Mucosa of descending colon (tissue), 3 donors: ENCODE measurements around the gene LAPTM5. TPM values are rescaled to one million over a fixed set of nuclear protein-coding genes. Genes with fewer than 3 reads are reported as not detected.

ENCODE experiments used
- ATAC-seq: fragments of 200-7000 bp; cut with Tn5 transposase; one replicate; pipeline ENCODE4 v1.9.1; 2020; ENCODE audit warnings: mild to moderate bottlenecking, moderate library complexity
- DNase-seq, 3 donors: peaks; one replicate each; pipeline ENCODE4 v3.0.0-alpha.2; 2020
- H3K36me3 ChIP-seq: fragments of 200-600 bp; one replicate; pipeline ENCODE4 v1.8.0; 2021; ENCODE audit warnings: low read depth, mild to moderate bottlenecking
- H3K4me1 ChIP-seq: fragments of 200-600 bp; one replicate; pipeline ENCODE4 v1.8.0; 2021; ENCODE audit warnings: low read depth, mild to moderate bottlenecking
- H3K4me3 ChIP-seq: fragments of 200-600 bp; one replicate; pipeline ENCODE4 v1.8.0; 2021; ENCODE audit warnings: mild to moderate bottlenecking
- H3K9me3 ChIP-seq: fragments of 200-600 bp; one replicate; pipeline ENCODE4 v1.8.0; 2021; ENCODE audit warnings: mild to moderate bottlenecking
- CTCF ChIP-seq: fragments of 200-600 bp; IDR thresholded peaks from one replicate; pipeline ENCODE4 v1.8.0; 2022; ENCODE audit warnings: antibody characterized with exemption, mild to moderate bottlenecking
- intact Hi-C, 2 donors: fragments of 100-400 bp; cut with DNase I in 1 of 2; cut with micrococcal nuclease in 1 of 2; formaldehyde crosslinking; loops; one replicate each; pipeline versions ENCODE4 v1.11.0 to v1.11.1; 2022; cut with DNase I, micrococcal nuclease
- total RNA-seq, 3 donors: library from RNA; stranded (reverse); fragmentation: NEBNext Ultra II Directional in 2 of 3; extraction: Animal tissue kit (Norgen Biotek cat#: 25700) in 2 of 3; gene quantifications; one replicate each; pipeline versions ENCODE4 v1.2.1 to v1.2.4, GENCODE V29; 2021 to 2023
- donor health status: DM: no; HTN: no; CAD: no; lungs with moderate emphysema.
- donor health status: DM: no; HTN: no; CAD: no.
- donor health status: DM: no; HTN: yes; CAD: no.

Gene LAPTM5
- total RNA-seq, 3 donors from 2014 or later = 24.1 to 71.1 (median 48.1) TPM

DNA sequence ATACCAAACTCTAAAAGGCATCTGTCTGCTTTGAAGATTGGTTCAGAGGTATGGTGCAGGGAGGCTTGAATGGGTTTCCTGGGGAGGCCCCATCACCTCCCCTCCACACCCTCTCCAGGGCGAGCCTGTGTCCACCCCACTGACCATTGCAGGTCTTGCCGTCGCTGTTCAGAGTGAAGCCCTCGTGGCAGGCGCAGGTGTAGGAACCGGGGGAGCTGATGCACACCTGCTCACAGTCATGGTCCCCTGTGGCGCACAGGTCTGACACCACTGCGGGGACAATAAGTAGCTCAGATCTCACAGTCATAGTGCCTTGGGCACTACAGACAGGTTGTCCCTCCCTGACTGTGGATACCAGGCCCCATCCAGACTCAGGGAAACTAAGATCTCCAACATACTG lies 40.9 kb downstream of the LAPTM5 start:
- H3K9me3 ChIP-seq = peaks cover 4% of the 10 kb centered on the region
- DNase-seq = peak in 1 of 3 donors; percentile 46
- no peak overlapping the region for H3K4me3 ChIP-seq
- H3K4me1 ChIP-seq = peaks cover 13% of the 10 kb centered on the region
- no peaks in the 10 kb centered on the region for H3K36me3 ChIP-seq
- ATAC-seq = no peak
- intact Hi-C loops = loop anchor here in 1 of 2 donors (10.0 kb wide), 1 partner anchor 1482 kb away; the partner anchor contains the start of genes MECR and PTPRU
- no peak for TF ChIP-seq CTCF

- peaks cover 4% of the 10 kb centered on the region for H3K9me3 ChIP-seq
- no peak overlapping the region for H3K4me3 ChIP-seq
- peak in 1 of 3 donors; percentile 29 for DNase-seq
- TF ChIP-seq CTCF = no peak
- no peaks in the 10 kb centered on the region for H3K36me3 ChIP-seq
- intact Hi-C loops = loop anchor here in 1 of 2 donors (10.0 kb wide), 1 partner anchor 1481 kb away; the partner anchor contains the start of genes MECR and PTPRU
- no peak for ATAC-seq
- H3K4me1 ChIP-seq = peaks cover 13% of the 10 kb centered on the region
These were observed 41.7 kb downstream of the LAPTM5 start for GRCh38 chr1:30715886-30716285.

DNA sequence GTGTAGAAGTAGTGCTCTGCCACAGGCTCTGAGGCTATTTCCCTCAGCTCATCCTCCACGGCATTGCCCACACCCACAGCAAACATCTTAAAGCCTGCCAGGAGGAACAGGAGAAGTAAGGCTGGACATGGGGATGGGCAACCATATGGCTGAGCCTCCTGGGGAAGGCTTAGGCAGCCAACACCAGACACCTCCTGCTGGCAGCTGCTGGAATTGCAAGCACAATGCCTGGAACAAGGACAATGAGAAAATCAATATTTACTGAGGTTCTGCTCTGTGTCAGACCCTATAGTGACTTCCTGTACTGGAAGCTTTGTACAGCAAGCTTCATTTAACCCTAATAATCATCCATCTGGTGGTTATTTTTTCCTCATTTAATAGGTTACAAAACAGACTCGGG lies 42.4 kb downstream of the LAPTM5 start:
- Histone ChIP-seq H3K9me3 (peaks cover 4% of the 10 kb centered on the region), H3K36me3 (no peaks in the 10 kb centered on the region), H3K4me1 (peaks cover 13% of the 10 kb centered on the region), H3K4me3 (no peak overlapping the region)
- TF ChIP-seq CTCF = no peak
- DNase-seq = peak in 1 of 3 donors; percentile 31
- intact Hi-C loops = loop anchor here in 1 of 2 donors (10.0 kb wide), 1 partner anchor 1480 kb away; the partner anchor contains the start of genes MECR and PTPRU
- no peak for ATAC-seq

- Histone ChIP-seq H3K4me3 (no peak overlapping the region), H3K9me3 (peaks cover 4% of the 10 kb centered on the region), H3K36me3 (no peaks in the 10 kb centered on the region), H3K4me1 (peaks cover 10% of the 10 kb centered on the region)
- intact Hi-C loops = loop anchor here in 1 of 2 donors (10.0 kb wide), 1 partner anchor 1480 kb away; the partner anchor contains the start of genes MECR and PTPRU
- no peak for TF ChIP-seq CTCF
- ATAC-seq = no peak
- DNase-seq = no peak
These were observed 43.0 kb downstream of the LAPTM5 start for GRCh38 chr1:30714536-30715090.

GRCh38 chr1:30714025-30714424 lies 43.5 kb downstream of the LAPTM5 start:
- intact Hi-C loops = loop anchor here in 1 of 2 donors (10.0 kb wide), 1 partner anchor 1479 kb away; the partner anchor contains the start of genes MECR and PTPRU

More at GRCh38 chr1:30714025-30714424, 43.5 kb downstream of the LAPTM5 start:
- H3K36me3 ChIP-seq = no peaks in the 10 kb centered on the region
- ATAC-seq = no peak
- peaks cover 4% of the 10 kb centered on the region for H3K9me3 ChIP-seq
- no peak for DNase-seq
- no peak overlapping the region for H3K4me3 ChIP-seq
- H3K4me1 ChIP-seq = peaks cover 4% of the 10 kb centered on the region
- TF ChIP-seq CTCF = no peak
